ENCODE measurements around the gene LATS2. TPM values are rescaled to one million over a fixed set of nuclear protein-coding genes. Genes with fewer than 3 reads are reported as not detected.

The LATS2 gene
- total and polyA plus RNA-seq, 11 donors, result 7.8 to 35.6 (median 25.8) TPM

GRCh38 chr13:20995245-20995838, 66.0 kb downstream of the LATS2 start:
- Histone ChIP-seq H3K4me3 (no peak overlapping the region), H3K4me1 (peaks cover 0 to 58% (median 23%) of the 10 kb centered on the region in 12 donors), H3K27me3 (no peaks in the 10 kb centered on the region), H3K36me3 (peaks cover 0 to 38% (median 21%) of the 10 kb centered on the region in 9 donors), H3K9me3 (no peaks in the 10 kb centered on the region), H3K27ac (no peak overlapping the region)
- ATAC-seq, result no peak
- no peak for DNase-seq
- WGBS, 4 donors, result 52 to 59% (median 54%) methylated on average over 4 of the region's 4 CpGs
- TF ChIP-seq CTCF (IDR thresholded peaks at IDR 0.05), result no peak
- TF ChIP-seq POLR2A (IDR thresholded peaks at IDR 0.05), result no peak
- intact Hi-C loops (cut with DNase I), result no loop called here

GRCh38 chr13:20994441-20994821, 67.0 kb downstream of the LATS2 start:
- Histone ChIP-seq H3K27me3 (no peaks in the 10 kb centered on the region), H3K4me1 (peaks cover 0 to 60% (median 23%) of the 10 kb centered on the region in 12 donors), H3K27ac (no peak overlapping the region), H3K9me3 (no peaks in the 10 kb centered on the region), H3K4me3 (no peak overlapping the region), H3K36me3 (peaks cover 0 to 47% (median 28%) of the 10 kb centered on the region in 9 donors)
- intact Hi-C loops (cut with DNase I), result no loop called here
- 89 to 97% (median 95%) methylated on average over 7 of the region's 7 CpGs for WGBS, 4 donors
- DNase-seq (no peak), ATAC-seq (no peak)
- no peak for TF ChIP-seq POLR2A (IDR thresholded peaks at IDR 0.05)

GRCh38 chr13:20993661-20994440, 67.5 kb downstream of the LATS2 start:
- H3K9me3 ChIP-seq, result no peaks in the 10 kb centered on the region
- ATAC-seq (peak in 1 of 4 donors; percentile 18), DNase-seq (no peak)
- peaks cover 0 to 63% (median 23%) of the 10 kb centered on the region in 12 donors for H3K4me1 ChIP-seq
- H3K27ac ChIP-seq, result no peak overlapping the region
- H3K27me3 ChIP-seq, result no peaks in the 10 kb centered on the region
- WGBS, 4 donors, result 74 to 82% (median 78%) methylated on average over 13 of the region's 13 CpGs
- TF ChIP-seq CTCF (IDR thresholded peaks at IDR 0.05), result no peak
- no peak for TF ChIP-seq POLR2A (IDR thresholded peaks at IDR 0.05)
- intact Hi-C loops (cut with DNase I), result no loop called here
- H3K36me3 ChIP-seq, result peaks cover 0 to 52% (median 32%) of the 10 kb centered on the region in 9 donors
- H3K4me3 ChIP-seq, result no peak overlapping the region

- Histone ChIP-seq H3K4me3 (no peak overlapping the region), H3K36me3 (peaks cover 0 to 57% (median 35%) of the 10 kb centered on the region in 9 donors), H3K27me3 (no peaks in the 10 kb centered on the region), H3K4me1 (peaks cover 0 to 57% (median 20%) of the 10 kb centered on the region in 12 donors), H3K9me3 (no peaks in the 10 kb centered on the region), H3K27ac (no peak overlapping the region)
- WGBS, 4 donors, result 91 to 93% (median 92%) methylated on average over 4 of the region's 4 CpGs
- TF ChIP-seq CTCF (IDR thresholded peaks at IDR 0.05) (no peak), POLR2A (IDR thresholded peaks at IDR 0.05) (no peak)
- intact Hi-C loops (cut with DNase I), result no loop called here
- ATAC-seq, result no peak
- no peak for DNase-seq
Measured at GRCh38 chr13:20993211-20993610, 68.2 kb downstream of the LATS2 start.
